ENCODE data around the gene RLBP1. TPM values are rescaled to one million over a fixed set of nuclear protein-coding genes. Genes with fewer than 3 reads are reported as not detected.
A peak's percentile ranks its signal among the peaks of the same experiment; 100 is the strongest.

RLBP1 gene
- total RNA-seq, 1 donor from 2014 or later: 3.3 TPM

GRCh38 chr15:89208256-89208655 lies 13.1 kb downstream of the RLBP1 start:
- DNase-seq (ENCODE audit: low spot score in 2 of 2) (no peak), FAIRE-seq (no peak)

GRCh38 chr15:89206908-89207331 lies 14.5 kb downstream of the RLBP1 start:
- FAIRE-seq: no peak

GRCh38 chr15:89205991-89206585 lies 15.3 kb downstream of the RLBP1 start:
- DNase-seq (ENCODE audit: low spot score in 2 of 2) (no peak), FAIRE-seq (no peak)

More at GRCh38 chr15:89206908-89207331, 14.5 kb downstream of the RLBP1 start:
- DNase-seq (ENCODE audit: low spot score in 2 of 2): peak; percentile 65 to 82

GRCh38 chr15:89203705-89204273 lies 17.6 kb downstream of the RLBP1 start:
- DNase-seq (ENCODE audit: low spot score in 2 of 2) (no peak), FAIRE-seq (no peak)

GRCh38 chr15:89201465-89202005 lies 19.8 kb downstream of the RLBP1 start:
- DNase-seq (ENCODE audit: low spot score in 2 of 2) (no peak), FAIRE-seq (no peak)

- DNase-seq (ENCODE audit: low spot score in 2 of 2): no peak
These were observed 21.2 kb downstream of the RLBP1 start for GRCh38 chr15:89200182-89200581.

GRCh38 chr15:89199746-89200145 lies 21.6 kb downstream of the RLBP1 start:
- FAIRE-seq (no peak), DNase-seq (ENCODE audit: low spot score in 2 of 2) (no peak)

More at GRCh38 chr15:89200182-89200581, 21.2 kb downstream of the RLBP1 start:
- no peak for FAIRE-seq

- DNase-seq (ENCODE audit: low spot score in 2 of 2) (peak; percentile 43 to 67), FAIRE-seq (no peak)
These were observed 22.4 kb downstream of the RLBP1 start for GRCh38 chr15:89198934-89199333.

GRCh38 chr15:89198196-89198595 lies 23.2 kb downstream of the RLBP1 start:
- DNase-seq (ENCODE audit: low spot score in 2 of 2): no peak
- FAIRE-seq: no peak

GRCh38 chr15:89197503-89197971 lies 23.8 kb downstream of the RLBP1 start:
- FAIRE-seq: peak; percentile 28
- peak; percentile 57 to 66 for DNase-seq (ENCODE audit: low spot score in 2 of 2)

GRCh38 chr15:89196994-89197393 lies 24.4 kb downstream of the RLBP1 start:
- DNase-seq (ENCODE audit: low spot score in 2 of 2) (no peak), FAIRE-seq (no peak)

- DNase-seq (ENCODE audit: low spot score in 2 of 2): no peak
- FAIRE-seq: no peak
These were observed 25.1 kb downstream of the RLBP1 start for GRCh38 chr15:89196241-89196640.

- DNase-seq (ENCODE audit: low spot score in 2 of 2) (no peak), FAIRE-seq (no peak)
These were observed 25.5 kb downstream of the RLBP1 start for GRCh38 chr15:89195836-89196235.

GRCh38 chr15:89194608-89195007 lies 26.8 kb downstream of the RLBP1 start:
- FAIRE-seq (no peak), DNase-seq (ENCODE audit: low spot score in 2 of 2) (no peak)

GRCh38 chr15:89192766-89193165 lies 28.6 kb downstream of the RLBP1 start:
- no peak for FAIRE-seq
- no peak for DNase-seq (ENCODE audit: low spot score in 2 of 2)

- no peak for FAIRE-seq
- DNase-seq (ENCODE audit: low spot score in 2 of 2): no peak
These were observed 29.2 kb downstream of the RLBP1 start for GRCh38 chr15:89192136-89192535.

- DNase-seq (ENCODE audit: low spot score in 2 of 2) (no peak), FAIRE-seq (no peak)
These were observed 33.3 kb downstream of the RLBP1 start for GRCh38 chr15:89187986-89188514.

GRCh38 chr15:89187301-89187985 lies 33.9 kb downstream of the RLBP1 start:
- FAIRE-seq (no peak), DNase-seq (ENCODE audit: low spot score in 2 of 2) (no peak)

- FAIRE-seq (no peak), DNase-seq (ENCODE audit: low spot score in 2 of 2) (no peak)
These were observed 34.6 kb downstream of the RLBP1 start for GRCh38 chr15:89186803-89187202.

GRCh38 chr15:89184886-89185526 lies 36.4 kb downstream of the RLBP1 start:
- FAIRE-seq: no peak
- no peak for DNase-seq (ENCODE audit: low spot score in 2 of 2)

GRCh38 chr15:89184357-89184756 lies 37.0 kb downstream of the RLBP1 start:
- DNase-seq (ENCODE audit: low spot score in 2 of 2) (no peak), FAIRE-seq (no peak)

Data from frontal cortex (tissue), 4 donors.